ENCODE results near the gene NEDD8. TPM values are rescaled to one million over a fixed set of nuclear protein-coding genes. Genes with fewer than 3 reads are reported as not detected.

The NEDD8 gene
- total RNA-seq, 2 experiments from 2014 or later, result 181 to 205 TPM

DNA sequence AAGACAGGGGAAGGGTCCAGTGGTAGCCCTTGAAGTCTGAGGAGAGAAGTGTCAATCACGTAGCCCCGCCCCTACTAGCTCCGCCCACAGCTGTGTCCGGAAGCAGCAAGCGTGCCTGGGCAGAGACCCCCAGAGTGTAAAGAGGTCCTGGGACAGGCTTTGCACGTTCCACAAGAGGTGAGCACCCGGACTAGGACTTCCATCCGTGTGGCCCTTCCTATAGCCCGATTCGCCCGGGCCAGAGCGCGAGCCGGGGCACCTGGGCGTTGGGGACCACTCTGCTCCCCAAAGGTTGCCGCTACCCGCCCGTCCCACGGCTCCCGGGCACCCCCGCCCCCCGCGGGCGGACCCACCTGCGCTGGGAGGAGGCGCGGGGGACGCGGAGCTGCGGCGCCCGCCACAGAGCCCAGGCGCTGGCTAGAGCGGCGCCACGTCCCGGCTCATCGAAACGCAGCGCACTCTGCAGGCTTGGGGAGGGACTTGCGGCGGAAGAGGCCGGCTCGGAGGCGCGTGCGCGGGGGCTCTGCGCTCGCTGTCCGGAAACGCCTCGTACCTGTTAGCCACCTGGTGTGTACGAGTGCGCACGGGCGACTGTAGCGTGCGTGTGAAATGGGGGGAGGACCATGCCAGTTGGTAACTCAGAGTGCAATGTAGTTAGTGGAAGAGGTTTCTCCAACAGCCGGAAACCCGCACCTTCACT lies 39.1 kb upstream of the NEDD8 start, which contains the start of gene RABGGTA:
RABGGTA (minus strand) TSS at position 464 of the 700 bp plus-strand sequence. CDS start 482 bp downstream, outside the sequence.
- CTCF ChIA-PET, result interaction anchor here (0.6 to 16.6 kb wide), 25 partner anchors 9 to 396 kb away, joined by 3 to 275 read pairs (median 6); partner anchors contain the start of genes CHMP4A, CIDEB, DCAF11 and DHRS1
- Mint-ChIP-seq H3K9me3 (ENCODE audit: low read depth) (no peaks in the 10 kb centered on the region), H3K4me3 (peak within 1 kb of the TSS; percentile 84), H3K4me1 (peaks cover 41% of the 10 kb centered on the region), H3K27me3 (no peaks in the 10 kb centered on the region), H3K36me3 (peaks cover 10% of the 10 kb centered on the region), H3K27ac (peak within 1 kb of the TSS; percentile 93)
- ATAC-seq (peak; percentile 92), DNase-seq (peak; percentile 92)

DNA sequence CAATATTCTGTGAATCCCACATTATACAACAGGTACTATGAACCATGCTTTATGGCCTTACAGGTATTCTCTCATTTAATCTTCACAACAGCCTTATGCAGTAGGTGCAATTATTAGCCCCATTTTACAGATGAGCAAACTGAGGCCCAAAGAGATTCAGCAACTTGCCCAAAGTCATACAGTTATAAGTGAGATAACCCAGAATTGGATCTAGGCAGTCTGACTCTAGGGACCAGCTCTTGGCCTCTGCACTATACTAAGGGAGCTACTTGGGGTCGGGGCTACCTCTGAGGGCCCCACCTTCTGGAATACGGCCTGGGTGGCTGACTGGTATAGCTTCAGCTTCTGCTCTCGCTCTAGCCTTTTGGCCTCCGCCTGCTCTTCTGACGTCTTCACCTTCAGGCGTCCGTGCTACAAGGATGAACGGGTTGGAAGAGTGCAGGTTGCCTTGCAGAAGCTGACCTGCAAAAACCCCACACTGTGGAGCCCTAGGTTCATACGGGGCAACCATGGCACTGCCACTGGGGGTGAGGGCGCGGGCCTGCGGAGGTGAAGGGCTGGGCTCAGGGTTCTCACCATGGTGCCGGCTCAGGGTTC lies 38.5 kb upstream of the NEDD8 start:
- ATAC-seq (no peak), DNase-seq (no peak)
- peak overlapping the region; percentile 93 for H3K27ac Mint-ChIP-seq
- H3K9me3 Mint-ChIP-seq (ENCODE audit: low read depth), result no peaks in the 10 kb centered on the region
- peaks cover 41% of the 10 kb centered on the region for H3K4me1 Mint-ChIP-seq
- CTCF ChIA-PET, result interaction anchor here (0.6 to 16.6 kb wide), 25 partner anchors 8 to 397 kb away, joined by 3 to 275 read pairs (median 6); partner anchors contain the start of genes CHMP4A, CIDEB, DCAF11 and DHRS1
- peak overlapping the region; percentile 84 for H3K4me3 Mint-ChIP-seq
- H3K27me3 Mint-ChIP-seq, result no peaks in the 10 kb centered on the region
- peaks cover 10% of the 10 kb centered on the region for H3K36me3 Mint-ChIP-seq

DNA sequence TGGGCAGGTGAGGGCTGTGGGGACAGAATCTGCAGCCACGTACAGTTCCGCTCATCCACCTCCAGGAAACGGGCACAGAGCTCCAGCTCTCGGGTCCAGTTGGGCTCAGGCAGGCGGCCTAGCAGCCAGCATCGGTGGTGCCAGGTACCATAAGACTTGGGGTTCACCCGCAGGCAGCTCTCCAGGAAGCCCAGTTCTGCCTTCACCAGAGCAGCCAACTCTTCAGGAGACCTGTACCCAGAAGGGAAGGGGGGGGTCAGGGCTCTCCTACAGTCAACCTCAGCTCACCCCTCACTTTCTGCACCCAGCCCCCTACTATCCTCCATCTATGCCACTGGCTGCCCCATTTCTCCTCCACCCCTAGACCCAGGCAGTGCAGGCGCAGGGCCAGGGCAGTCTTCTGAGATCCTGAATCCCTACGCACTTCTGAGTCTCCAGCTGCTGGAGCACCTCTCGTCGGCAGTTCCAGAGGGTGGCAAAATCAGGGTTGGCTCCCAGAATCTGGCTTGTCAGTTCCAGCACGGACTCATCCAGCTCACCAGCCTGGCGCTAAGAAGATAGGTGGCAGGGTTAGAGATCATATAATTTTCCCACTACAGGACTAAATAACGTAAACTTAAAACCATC lies 37.9 kb upstream of the NEDD8 start:
- H3K27ac Mint-ChIP-seq, result peak overlapping the region; percentile 93
- CTCF ChIA-PET, result interaction anchor here (1.0 to 16.6 kb wide), 13 partner anchors 10 to 161 kb away, joined by 3 to 275 read pairs (median 9); partner anchors contain the start of genes CIDEB, DHRS1, IRF9 and LTB4R
- peaks cover 10% of the 10 kb centered on the region for H3K36me3 Mint-ChIP-seq
- peaks cover 39% of the 10 kb centered on the region for H3K4me1 Mint-ChIP-seq
- H3K4me3 Mint-ChIP-seq, result peak overlapping the region; percentile 84
- H3K27me3 Mint-ChIP-seq, result no peaks in the 10 kb centered on the region
- no peaks in the 10 kb centered on the region for H3K9me3 Mint-ChIP-seq (ENCODE audit: low read depth)
- DNase-seq (no peak), ATAC-seq (no peak)

DNA sequence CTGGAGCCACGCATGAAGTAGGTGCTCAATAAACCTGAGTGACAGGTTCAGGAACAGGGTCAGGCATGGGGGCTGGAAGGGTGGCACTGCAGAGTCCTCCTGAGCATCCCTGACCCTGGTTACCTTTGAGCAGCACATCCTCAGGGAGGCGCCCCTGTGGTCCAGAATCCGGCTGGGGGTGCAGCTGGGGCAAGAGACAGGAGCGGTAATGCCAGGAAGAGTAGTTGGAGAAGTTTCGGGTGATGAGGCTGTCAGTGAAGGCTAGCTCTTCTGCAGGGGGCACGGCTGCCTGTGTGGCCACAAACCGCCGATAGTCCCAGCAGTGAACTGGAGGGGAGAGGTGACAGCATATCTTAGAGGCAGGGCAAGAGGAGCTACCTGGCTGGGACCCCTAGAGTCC lies 37.2 kb upstream of the NEDD8 start:
- CTCF ChIA-PET, result interaction anchor here (1.2 to 16.6 kb wide), 5 partner anchors 10 to 56 kb away, joined by 3 to 275 read pairs (median 4); partner anchors contain the start of genes CHMP4A, DHRS1, NOP9 and TINF2
- ATAC-seq (no peak), DNase-seq (no peak)
- H3K4me3 Mint-ChIP-seq, result no peak overlapping the region
- peaks cover 38% of the 10 kb centered on the region for H3K4me1 Mint-ChIP-seq
- H3K27ac Mint-ChIP-seq, result no peak overlapping the region
- peaks cover 10% of the 10 kb centered on the region for H3K36me3 Mint-ChIP-seq
- no peaks in the 10 kb centered on the region for H3K27me3 Mint-ChIP-seq
- H3K9me3 Mint-ChIP-seq (ENCODE audit: low read depth), result no peaks in the 10 kb centered on the region

DNA sequence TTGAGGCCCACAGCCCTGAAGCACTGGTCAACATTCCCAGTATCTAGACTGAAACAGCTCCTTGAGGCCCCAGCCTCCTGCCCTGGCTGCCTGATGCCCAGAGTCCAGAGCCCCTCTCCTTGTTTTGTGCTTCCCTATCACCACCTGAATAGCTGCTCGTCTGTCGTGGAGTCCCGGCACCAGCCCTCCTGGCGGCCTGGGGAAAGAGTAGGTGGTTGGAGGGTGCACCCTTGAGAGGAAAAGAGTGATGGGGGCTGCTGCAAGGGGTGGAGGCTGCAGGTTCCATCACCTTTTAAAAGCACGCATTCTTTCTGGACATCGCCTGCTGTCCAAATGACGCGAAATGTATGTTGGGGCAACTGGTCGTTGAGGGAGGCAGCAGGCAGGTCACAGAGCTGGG lies 36.1 kb upstream of the NEDD8 start:
- peaks cover 10% of the 10 kb centered on the region for H3K36me3 Mint-ChIP-seq
- H3K4me3 Mint-ChIP-seq, result no peak overlapping the region
- no peaks in the 10 kb centered on the region for H3K27me3 Mint-ChIP-seq
- H3K27ac Mint-ChIP-seq, result no peak overlapping the region
- ATAC-seq, result no peak
- H3K9me3 Mint-ChIP-seq (ENCODE audit: low read depth), result no peaks in the 10 kb centered on the region
- CTCF ChIA-PET, result interaction anchor here (0.6 to 16.6 kb wide), 4 partner anchors 18 to 164 kb away, joined by 3 to 275 read pairs (median 28); partner anchors contain the start of genes CHMP4A, DHRS1, NOP9 and TINF2
- DNase-seq, result no peak
- peaks cover 27% of the 10 kb centered on the region for H3K4me1 Mint-ChIP-seq

DNA sequence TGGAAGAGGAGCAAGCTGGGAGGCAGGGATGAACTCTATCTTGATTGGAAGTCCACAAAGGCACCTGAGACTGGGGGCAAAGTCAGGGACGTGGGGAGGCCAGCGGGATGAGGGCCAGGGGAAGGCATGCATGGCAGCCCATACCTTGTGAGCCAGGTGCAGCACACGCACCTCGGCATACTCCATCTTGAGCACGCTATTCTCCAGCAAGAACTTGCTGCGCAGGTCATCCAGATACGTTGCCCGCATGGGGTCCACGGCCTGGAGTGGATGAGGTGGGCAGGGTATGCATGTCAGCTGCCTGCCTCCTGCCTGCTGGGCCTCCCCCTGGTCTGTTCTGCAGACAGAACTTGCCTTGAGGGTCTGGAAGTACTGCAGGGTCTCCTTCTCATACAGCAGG lies 35.3 kb upstream of the NEDD8 start:
- CTCF ChIA-PET, result interaction anchor here (6.3 to 16.6 kb wide), 2 partner anchors 18 to 32 kb away, joined by 53 to 275 read pairs; partner anchors contain the start of genes DHRS1, NOP9 and TINF2
- Mint-ChIP-seq H3K27ac (no peak overlapping the region), H3K27me3 (no peaks in the 10 kb centered on the region), H3K4me1 (peaks cover 21% of the 10 kb centered on the region), H3K9me3 (ENCODE audit: low read depth) (no peaks in the 10 kb centered on the region), H3K36me3 (peaks cover 10% of the 10 kb centered on the region), H3K4me3 (no peak overlapping the region)
- DNase-seq (no peak), ATAC-seq (no peak)

DNA sequence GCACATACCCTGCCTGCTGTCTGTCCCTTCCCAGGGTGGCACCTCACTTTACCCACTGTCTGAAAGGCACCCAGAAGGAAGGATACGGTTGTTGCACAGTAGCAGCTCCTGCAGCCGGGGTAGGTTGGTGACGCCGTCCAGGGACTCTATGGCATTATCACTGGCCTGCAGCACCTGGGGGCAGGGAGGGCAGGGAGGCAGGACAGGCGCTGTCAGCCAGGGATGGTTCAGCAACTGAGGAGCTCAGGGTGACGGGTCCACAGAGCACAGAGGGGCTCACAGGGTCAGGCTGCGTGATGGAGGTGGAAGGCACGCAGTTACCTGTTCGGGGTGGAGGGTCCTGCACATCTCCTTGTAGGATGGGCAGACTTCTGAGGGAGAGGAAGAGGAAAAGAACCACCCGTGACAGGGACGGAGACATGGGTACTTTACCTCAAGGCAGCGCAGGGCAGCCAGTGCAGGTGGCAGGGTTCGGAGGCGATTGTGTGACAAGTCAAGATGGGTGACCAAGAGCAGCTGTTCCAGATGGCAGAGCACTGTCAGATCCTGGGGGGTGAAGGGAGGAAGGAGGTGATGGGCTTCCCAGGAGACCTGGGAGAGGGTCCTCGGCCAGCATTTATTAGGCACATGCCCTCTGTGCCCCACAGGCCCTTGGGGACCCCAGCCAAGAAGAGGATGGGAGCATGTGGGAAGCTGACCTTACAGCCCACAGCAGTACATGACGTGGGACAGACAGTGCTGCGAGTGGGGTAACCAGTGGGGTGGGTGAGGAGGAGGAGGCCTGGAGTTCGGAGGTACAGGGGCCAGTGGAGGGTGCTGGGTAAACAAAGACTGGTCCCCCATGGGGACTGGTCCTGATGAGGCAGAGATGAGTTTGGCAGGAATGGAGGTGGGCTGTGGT lies 34.4 kb upstream of the NEDD8 start:
- H3K36me3 Mint-ChIP-seq, result peaks cover 10% of the 10 kb centered on the region
- H3K4me1 Mint-ChIP-seq, result peaks cover 12% of the 10 kb centered on the region
- no peak for ATAC-seq
- no peaks in the 10 kb centered on the region for H3K9me3 Mint-ChIP-seq (ENCODE audit: low read depth)
- no peak for DNase-seq
- CTCF ChIA-PET, result interaction anchor here (1.1 to 16.6 kb wide), 4 partner anchors 13 to 33 kb away, joined by 3 to 275 read pairs (median 30); partner anchors contain the start of genes DHRS1, NOP9 and TINF2
- no peak overlapping the region for H3K27ac Mint-ChIP-seq
- H3K4me3 Mint-ChIP-seq, result no peak overlapping the region
- no peaks in the 10 kb centered on the region for H3K27me3 Mint-ChIP-seq

DNA sequence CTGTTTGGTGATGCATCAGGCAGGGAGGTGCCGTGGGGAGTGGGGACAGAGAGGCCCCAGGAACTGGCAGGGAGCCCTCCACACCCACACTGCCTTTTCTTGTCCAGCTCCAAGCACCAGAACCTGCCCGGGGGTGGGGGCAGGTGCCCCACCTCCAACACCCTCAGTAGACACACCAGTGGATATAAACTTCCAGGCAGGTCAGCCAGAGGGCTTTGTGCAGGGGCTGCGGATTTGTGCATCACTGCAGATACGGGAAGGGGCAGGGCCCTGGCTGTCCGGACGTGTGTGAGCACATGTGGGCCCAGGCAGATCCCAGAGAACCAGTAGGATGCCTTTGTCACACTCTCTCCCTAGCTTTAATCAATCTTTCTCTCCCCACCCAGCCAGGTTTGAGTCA lies 32.1 kb upstream of the NEDD8 start:
- Mint-ChIP-seq H3K4me3 (no peak overlapping the region), H3K36me3 (peaks cover 10% of the 10 kb centered on the region), H3K27ac (no peak overlapping the region), H3K9me3 (ENCODE audit: low read depth) (no peaks in the 10 kb centered on the region), H3K27me3 (no peaks in the 10 kb centered on the region), H3K4me1 (no peaks in the 10 kb centered on the region)
- ATAC-seq, result no peak
- no peak for DNase-seq
- CTCF ChIA-PET, result interaction anchor here (0.8 to 16.6 kb wide), 3 partner anchors 12 to 49 kb away, joined by 3 to 275 read pairs (median 4); partner anchors contain the start of genes MDP1 and TINF2

DNA sequence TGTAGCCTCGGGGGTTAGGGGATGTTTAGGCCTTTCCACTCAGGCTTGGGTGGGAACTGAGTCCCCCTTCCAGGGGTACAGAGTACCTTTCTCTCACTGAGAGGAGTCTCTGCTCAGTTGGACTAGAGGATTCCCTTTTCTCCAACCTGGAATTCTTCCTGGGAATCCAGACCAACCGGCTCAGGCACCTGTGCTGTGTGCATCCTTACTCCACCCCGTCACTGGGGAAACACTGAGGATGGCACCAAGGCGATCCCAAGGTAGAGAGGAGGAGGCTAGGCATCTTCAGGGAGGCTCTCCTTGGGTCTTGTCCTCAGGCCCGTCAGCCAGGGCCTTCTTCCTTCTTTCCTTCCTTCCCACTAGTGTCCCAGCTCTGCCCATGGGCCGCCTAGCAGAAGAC lies 31.7 kb upstream of the NEDD8 start:
- Mint-ChIP-seq H3K9me3 (ENCODE audit: low read depth) (no peaks in the 10 kb centered on the region), H3K4me1 (no peaks in the 10 kb centered on the region), H3K27ac (no peak overlapping the region), H3K27me3 (no peaks in the 10 kb centered on the region), H3K4me3 (no peak overlapping the region), H3K36me3 (peaks cover 10% of the 10 kb centered on the region)
- ATAC-seq (no peak), DNase-seq (no peak)
- CTCF ChIA-PET, result interaction anchor here (1.5 kb wide), 1 partner anchor 48 kb away, joined by 4 read pairs; the partner anchor contains the start of gene MDP1

DNA sequence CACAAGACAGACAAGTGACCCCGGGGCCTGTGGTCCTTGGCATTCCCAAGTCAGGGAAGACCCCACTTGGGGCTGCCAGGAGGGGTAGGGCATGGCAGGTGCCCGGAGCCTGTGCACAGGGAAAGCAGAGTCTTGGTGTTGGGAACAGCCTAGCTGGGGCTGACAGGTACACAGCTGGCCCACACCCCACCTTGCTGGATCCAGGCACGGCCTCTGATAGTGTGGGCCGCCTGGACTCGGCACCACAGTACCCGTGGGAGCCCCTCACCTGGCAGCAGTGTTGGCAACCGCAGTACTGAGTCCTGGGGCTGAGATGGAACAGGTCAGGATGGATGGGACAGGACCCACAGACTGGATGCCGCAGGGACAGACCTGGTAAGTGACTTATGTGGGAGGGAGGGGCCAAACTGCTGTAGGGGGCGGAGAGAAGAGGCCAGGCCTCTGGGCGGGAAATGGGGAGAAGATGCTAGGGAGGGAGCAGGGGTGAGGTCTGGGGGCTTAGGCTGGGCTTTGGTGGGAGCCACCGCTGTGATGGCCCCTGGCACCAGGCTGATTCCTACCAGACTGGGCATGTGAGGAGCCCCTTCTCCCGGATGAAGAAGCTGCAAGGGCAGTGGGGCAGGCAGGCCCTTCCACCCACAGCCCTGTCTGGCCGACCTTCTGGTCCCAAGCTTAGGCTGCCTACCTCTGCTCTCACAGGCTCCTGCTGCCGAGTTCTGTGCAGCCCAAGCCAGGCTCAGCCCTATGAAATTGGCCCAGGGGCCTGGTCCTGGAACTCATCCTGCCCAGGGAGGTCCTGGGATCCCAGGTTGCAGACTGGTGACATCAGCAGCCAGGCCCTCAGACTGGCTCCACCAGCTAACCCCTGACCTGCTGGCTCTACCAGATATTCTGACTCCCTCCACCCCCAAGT lies 30.9 kb upstream of the NEDD8 start, which contains the start of gene TGM1:
TGM1 (minus strand) TSS at position 357 of the 913 bp plus-strand sequence. CDS start 825 bp downstream, outside the sequence.
- CTCF ChIA-PET, result interaction anchor here (1.4 to 1.9 kb wide), 2 partner anchors 8 to 11 kb away, joined by 4 to 10 read pairs; partner anchors contain the start of gene RABGGTA

DNA sequence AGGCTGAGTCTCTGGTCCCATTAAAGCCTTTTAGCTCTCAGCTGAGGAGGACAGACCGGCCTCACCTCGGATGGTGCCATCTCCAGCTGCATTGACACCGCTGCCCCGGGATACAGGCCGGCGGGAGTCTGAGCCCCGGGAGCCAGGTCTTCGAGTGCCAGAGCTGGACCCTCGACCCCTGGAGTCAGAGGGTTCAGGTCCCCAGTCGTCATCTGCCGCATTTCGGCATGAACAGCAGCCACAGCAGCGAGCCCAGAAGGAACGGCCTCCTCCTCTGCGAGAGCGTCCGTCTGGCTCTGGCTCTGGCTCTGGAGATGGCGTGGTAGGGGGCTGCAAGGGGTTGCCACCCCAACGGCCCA lies 29.8 kb upstream of the NEDD8 start:
- Mint-ChIP-seq H3K27ac (no peak overlapping the region), H3K36me3 (peaks cover 5% of the 10 kb centered on the region), H3K27me3 (no peaks in the 10 kb centered on the region), H3K9me3 (ENCODE audit: low read depth) (no peaks in the 10 kb centered on the region), H3K4me1 (no peaks in the 10 kb centered on the region), H3K4me3 (no peak overlapping the region)
- CTCF ChIA-PET, result interaction anchor here (0.7 to 1.9 kb wide), 3 partner anchors 10 to 19 kb away, joined by 3 to 10 read pairs (median 4); partner anchors contain the start of gene RABGGTA
- no peak for ATAC-seq
- no peak for DNase-seq

More for the DNA sequence above, 30.9 kb upstream of the NEDD8 start, which contains the start of gene TGM1:
- no peak for ATAC-seq
- no peaks in the 10 kb centered on the region for H3K27me3 Mint-ChIP-seq
- H3K4me3 Mint-ChIP-seq, result no peak within 1 kb of the TSS
- H3K9me3 Mint-ChIP-seq (ENCODE audit: low read depth), result no peaks in the 10 kb centered on the region
- H3K27ac Mint-ChIP-seq, result no peak within 1 kb of the TSS
- H3K4me1 Mint-ChIP-seq, result no peaks in the 10 kb centered on the region
- H3K36me3 Mint-ChIP-seq, result peaks cover 10% of the 10 kb centered on the region
- no peak for DNase-seq
